Nephron (organoid): ENCODE results near the gene METRN.
A peak's percentile ranks its signal among the peaks of the same experiment; 100 is the strongest.

Experiments used
- H3K27ac Mint-ChIP-seq, 3 experiments: 2 replicates each; pipeline ENCODE4 v1.8.0; 2020; ENCODE audit warnings: mixed read lengths in 3 of 3, mild to moderate bottlenecking in 2 of 3, moderate library complexity in 1 of 3
- H3K27me3 Mint-ChIP-seq: 2 replicates; pipeline ENCODE4 v1.8.0; 2021; ENCODE audit warnings: low read depth, mild to moderate bottlenecking, moderate library complexity, mixed read lengths
- H3K36me3 Mint-ChIP-seq: 2 replicates; pipeline ENCODE4 v1.8.0; 2020; ENCODE audit warnings: low read depth, mixed read lengths
- H3K4me1 Mint-ChIP-seq: 2 replicates; pipeline ENCODE4 v1.8.0; 2020; ENCODE audit warnings: mixed read lengths
- H3K4me3 Mint-ChIP-seq, 3 experiments: 2 replicates each; pipeline ENCODE4 v1.8.0; 2020; ENCODE audit warnings: mild to moderate bottlenecking in 3 of 3, mixed read lengths in 3 of 3, moderate library complexity in 2 of 3
- H3K9me3 Mint-ChIP-seq: 2 replicates; pipeline ENCODE4 v1.8.0; 2020; ENCODE audit warnings: mixed read lengths
- CTCF ChIP-seq, 3 experiments: fragments of 200-600 bp; sonication (generic); IDR thresholded peaks; one replicate each; pipeline ENCODE4 v1.5.0; 2021; ENCODE audit warnings: antibody characterized with exemption in 3 of 3; ENCODE audit not compliant: unreplicated experiment in 3 of 3

METRN gene

GRCh38 chr16:669666-670065 is 45.3 kb upstream of the METRN start:
- peaks cover 3% of the 10 kb centered on the region for H3K36me3 Mint-ChIP-seq
- H3K4me1 Mint-ChIP-seq: no peaks in the 10 kb centered on the region
- TF ChIP-seq CTCF (IDR thresholded peaks at IDR 0.05; ENCODE audit: unreplicated experiment in 3 of 3): no peak
- H3K27me3 Mint-ChIP-seq: no peaks in the 10 kb centered on the region
- peak overlapping the region; percentile 82 to 85 (median 83) for H3K4me3 Mint-ChIP-seq
- no peak overlapping the region for H3K27ac Mint-ChIP-seq
- no peaks in the 10 kb centered on the region for H3K9me3 Mint-ChIP-seq

GRCh38 chr16:670485-671352 is 44.2 kb upstream of the METRN start:
- Mint-ChIP-seq H3K9me3 (no peaks in the 10 kb centered on the region), H3K27me3 (peaks cover 6% of the 10 kb centered on the region), H3K4me1 (no peaks in the 10 kb centered on the region), H3K4me3 (peak overlapping the region; percentile 75 to 82 (median 82)), H3K27ac (no peak overlapping the region), H3K36me3 (peaks cover 3% of the 10 kb centered on the region)
- no peak for TF ChIP-seq CTCF (IDR thresholded peaks at IDR 0.05; ENCODE audit: unreplicated experiment in 3 of 3)

DNA sequence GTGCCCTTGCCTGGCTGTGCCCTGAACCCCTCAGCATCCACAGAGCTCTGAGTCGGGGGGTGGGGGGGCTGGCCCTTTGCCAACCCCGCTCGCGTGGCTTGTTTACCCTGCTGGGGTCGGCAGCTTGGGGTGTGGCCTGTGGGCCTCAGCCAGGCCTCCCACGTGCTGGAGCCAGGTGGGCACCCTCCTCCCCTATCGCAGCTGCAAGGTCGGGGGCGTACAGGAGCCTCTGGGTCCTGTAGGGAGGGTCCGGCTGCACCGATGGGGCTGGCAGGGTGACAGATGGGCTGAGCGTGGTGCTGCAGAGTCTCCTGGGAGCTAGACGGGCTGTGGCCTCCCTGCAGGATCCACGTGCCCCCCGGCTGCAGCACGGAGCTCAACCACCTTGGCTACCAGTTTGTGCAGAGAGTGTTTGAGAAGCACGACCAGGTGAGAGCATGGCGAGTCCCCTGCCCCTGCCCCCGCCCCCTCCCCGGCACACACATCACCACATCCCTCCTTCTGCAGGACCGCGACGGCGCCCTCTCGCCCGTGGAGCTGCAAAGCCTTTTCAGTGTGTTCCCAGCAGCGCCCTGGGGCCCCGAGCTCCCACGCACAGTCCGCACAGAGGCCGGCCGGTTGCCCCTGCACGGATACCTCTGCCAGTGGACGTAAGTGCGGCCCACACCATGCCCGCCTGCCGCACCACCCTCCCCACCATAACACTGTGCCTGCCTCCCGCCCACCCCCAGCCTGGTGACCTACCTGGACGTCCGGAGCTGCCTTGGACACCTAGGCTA is 43.4 kb upstream of the METRN start:
- peak overlapping the region; percentile 54 to 74 (median 74) for H3K4me3 Mint-ChIP-seq
- H3K9me3 Mint-ChIP-seq: no peaks in the 10 kb centered on the region
- TF ChIP-seq CTCF (IDR thresholded peaks at IDR 0.05; ENCODE audit: unreplicated experiment in 3 of 3): no peak
- H3K4me1 Mint-ChIP-seq: no peaks in the 10 kb centered on the region
- no peak overlapping the region for H3K27ac Mint-ChIP-seq
- peaks cover 6% of the 10 kb centered on the region for H3K27me3 Mint-ChIP-seq
- H3K36me3 Mint-ChIP-seq: peaks cover 3% of the 10 kb centered on the region

GRCh38 chr16:672371-672770 is 42.5 kb upstream of the METRN start:
- TF ChIP-seq CTCF (IDR thresholded peaks at IDR 0.05; ENCODE audit: unreplicated experiment in 3 of 3): no peak
- Mint-ChIP-seq H3K27me3 (peaks cover 6% of the 10 kb centered on the region), H3K36me3 (peaks cover 3% of the 10 kb centered on the region), H3K9me3 (no peaks in the 10 kb centered on the region), H3K4me1 (no peaks in the 10 kb centered on the region), H3K4me3 (no peak overlapping the region), H3K27ac (no peak overlapping the region)

- no peaks in the 10 kb centered on the region for H3K9me3 Mint-ChIP-seq
- no peak for TF ChIP-seq CTCF (IDR thresholded peaks at IDR 0.05; ENCODE audit: unreplicated experiment in 3 of 3)
- no peaks in the 10 kb centered on the region for H3K4me1 Mint-ChIP-seq
- H3K27me3 Mint-ChIP-seq: peaks cover 6% of the 10 kb centered on the region
- peaks cover 3% of the 10 kb centered on the region for H3K36me3 Mint-ChIP-seq
- H3K27ac Mint-ChIP-seq: no peak overlapping the region
- peak overlapping the region in 1 of 3 experiments; percentile 14 for H3K4me3 Mint-ChIP-seq
Observed at GRCh38 chr16:672851-673250, 42.1 kb upstream of the METRN start.
